ENCODE data around the gene PSORS1C2.

- TF ChIP-seq CTCF (IDR thresholded peaks at IDR 0.05) (no peak), POLR2A (IDR thresholded peaks at IDR 0.05) (no peak)
Observed at GRCh38 chr6:31144970-31145340, 6.1 kb upstream of the PSORS1C2 start.

All from testis (tissue), 2 donors.